Nephron progenitor cell (in vitro differentiated cells): Measurements from ENCODE around the gene SCAF1.

ENCODE experiments used
- DNase-seq: peaks from one replicate; pipeline ENCODE4 v3.0.0; 2021
- H3K27ac Mint-ChIP-seq: 2 replicates; pipeline ENCODE4 v1.8.0; 2021; ENCODE audit warnings: mild to moderate bottlenecking, moderate library complexity, mixed read lengths
- H3K27me3 Mint-ChIP-seq: 2 replicates; pipeline ENCODE4 v1.8.0; 2021; ENCODE audit warnings: mild to moderate bottlenecking, low read depth, mixed read lengths; ENCODE audit not compliant: poor library complexity
- H3K36me3 Mint-ChIP-seq: 2 replicates; pipeline ENCODE4 v1.8.0; 2021; ENCODE audit warnings: low read depth, mixed read lengths
- H3K4me1 Mint-ChIP-seq: 2 replicates; pipeline ENCODE4 v1.8.0; 2021; ENCODE audit warnings: mixed read lengths
- H3K4me3 Mint-ChIP-seq: 2 replicates; pipeline ENCODE4 v1.8.0; 2021; ENCODE audit warnings: mild to moderate bottlenecking, moderate library complexity, mixed read lengths
- H3K9me3 Mint-ChIP-seq: 2 replicates; pipeline ENCODE4 v1.8.0; 2021; ENCODE audit warnings: mild to moderate bottlenecking, moderate library complexity, mixed read lengths
- TF ChIP-seq, protein P1 (sequence below): fragments of 200-600 bp; sonication (generic); IDR thresholded peaks from 2 replicates; pipeline ENCODE4 v1.5.0; 2021; ENCODE audit warnings: antibody characterized with exemption

Gene SCAF1

DNA sequence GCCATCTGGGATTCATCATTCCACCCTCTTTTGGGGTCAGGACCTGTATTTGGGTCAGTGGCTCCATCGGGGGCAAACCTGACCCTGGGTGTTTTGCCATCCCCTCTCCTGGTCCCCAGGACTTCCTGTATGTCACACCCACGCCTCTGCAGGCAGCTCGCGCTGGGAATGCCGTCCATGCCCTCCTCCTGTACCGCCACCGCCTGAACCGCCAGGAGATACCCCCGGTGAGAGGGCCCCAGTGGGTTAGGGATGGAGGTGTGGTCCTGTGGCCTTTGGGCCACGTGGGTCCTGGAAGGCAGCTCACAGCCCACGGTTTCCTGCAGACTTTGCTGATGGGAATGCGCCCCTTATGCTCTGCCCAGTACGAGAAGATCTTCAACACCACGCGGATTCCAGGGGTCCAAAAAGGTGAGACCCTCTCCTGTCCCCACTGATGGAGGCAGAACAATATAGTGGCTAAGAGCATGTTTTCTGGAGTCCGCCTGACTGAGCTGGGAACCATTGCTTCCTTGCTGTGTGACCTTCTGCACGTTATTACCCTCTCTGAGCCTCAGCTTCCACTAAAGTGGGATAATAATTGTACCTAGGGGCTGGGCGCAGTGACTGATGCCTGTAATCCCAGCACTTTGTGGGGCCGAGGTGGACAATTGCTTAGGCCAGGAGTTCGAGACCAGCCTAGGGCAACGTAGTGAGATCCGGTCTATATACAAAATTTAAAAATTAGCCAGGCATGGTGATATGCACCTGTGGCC, 63.1 kb downstream of the SCAF1 start:
- Mint-ChIP-seq H3K4me1 (peaks cover 30% of the 10 kb centered on the region), H3K9me3 (no peaks in the 10 kb centered on the region), H3K36me3 (peaks cover 39% of the 10 kb centered on the region), H3K4me3 (no peak overlapping the region), H3K27me3 (no peaks in the 10 kb centered on the region), H3K27ac (no peak overlapping the region)
- no peak for DNase-seq
- TF ChIP-seq, protein P1, sequence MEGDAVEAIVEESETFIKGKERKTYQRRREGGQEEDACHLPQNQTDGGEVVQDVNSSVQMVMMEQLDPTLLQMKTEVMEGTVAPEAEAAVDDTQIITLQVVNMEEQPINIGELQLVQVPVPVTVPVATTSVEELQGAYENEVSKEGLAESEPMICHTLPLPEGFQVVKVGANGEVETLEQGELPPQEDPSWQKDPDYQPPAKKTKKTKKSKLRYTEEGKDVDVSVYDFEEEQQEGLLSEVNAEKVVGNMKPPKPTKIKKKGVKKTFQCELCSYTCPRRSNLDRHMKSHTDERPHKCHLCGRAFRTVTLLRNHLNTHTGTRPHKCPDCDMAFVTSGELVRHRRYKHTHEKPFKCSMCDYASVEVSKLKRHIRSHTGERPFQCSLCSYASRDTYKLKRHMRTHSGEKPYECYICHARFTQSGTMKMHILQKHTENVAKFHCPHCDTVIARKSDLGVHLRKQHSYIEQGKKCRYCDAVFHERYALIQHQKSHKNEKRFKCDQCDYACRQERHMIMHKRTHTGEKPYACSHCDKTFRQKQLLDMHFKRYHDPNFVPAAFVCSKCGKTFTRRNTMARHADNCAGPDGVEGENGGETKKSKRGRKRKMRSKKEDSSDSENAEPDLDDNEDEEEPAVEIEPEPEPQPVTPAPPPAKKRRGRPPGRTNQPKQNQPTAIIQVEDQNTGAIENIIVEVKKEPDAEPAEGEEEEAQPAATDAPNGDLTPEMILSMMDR = no peak

DNA sequence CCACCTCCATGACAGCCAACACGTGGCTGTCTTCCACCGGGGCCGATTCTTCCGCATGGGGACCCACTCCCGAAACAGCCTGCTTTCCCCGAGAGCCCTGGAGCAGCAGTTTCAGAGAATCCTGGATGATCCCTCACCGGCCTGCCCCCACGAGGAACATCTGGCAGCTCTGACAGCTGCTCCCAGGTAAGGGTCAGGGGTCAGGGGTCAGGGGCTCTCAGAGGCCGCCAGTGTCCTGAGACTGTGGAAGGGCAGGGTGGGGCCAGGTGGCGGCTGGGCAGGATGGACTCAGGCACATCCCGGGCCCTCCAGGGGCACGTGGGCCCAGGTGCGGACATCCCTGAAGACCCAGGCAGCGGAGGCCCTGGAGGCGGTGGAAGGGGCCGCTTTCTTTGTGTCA, 63.9 kb downstream of the SCAF1 start:
- peaks cover 44% of the 10 kb centered on the region for H3K36me3 Mint-ChIP-seq
- TF ChIP-seq, protein P1 = no peak
- H3K4me3 Mint-ChIP-seq = no peak overlapping the region

More for the DNA sequence above, 63.9 kb downstream of the SCAF1 start:
- H3K9me3 Mint-ChIP-seq = no peaks in the 10 kb centered on the region
- H3K27ac Mint-ChIP-seq = peak overlapping the region; percentile 16
- H3K4me1 Mint-ChIP-seq = peaks cover 22% of the 10 kb centered on the region
- no peak for DNase-seq
- H3K27me3 Mint-ChIP-seq = no peaks in the 10 kb centered on the region
